Measurements from ENCODE around the gene EMX2. TPM values are rescaled to one million over a fixed set of nuclear protein-coding genes. Genes with fewer than 3 reads are reported as not detected.
A peak's percentile ranks its signal among the peaks of the same experiment; 100 is the strongest.

The EMX2 gene
- total and polyA plus RNA-seq, 9 donors: 5.7 to 12.5 (median 8.3) TPM

- no peak overlapping the region for H3K27ac ChIP-seq (ENCODE audit: low read length)
- no peak for DNase-seq
- H3K36me3 ChIP-seq (ENCODE audit: control insufficient read depth, insufficient read depth, low read length): no peaks in the 10 kb centered on the region
- no peak overlapping the region for H3K4me3 ChIP-seq (ENCODE audit: low read length)
- 39% methylated on average over 15 of the region's 22 CpGs for WGBS (ENCODE audit: insufficient coverage)
- peaks cover 43% of the 10 kb centered on the region for H3K4me1 ChIP-seq (ENCODE audit: control insufficient read depth, insufficient read depth, low read length)
- no peaks in the 10 kb centered on the region for H3K9me3 ChIP-seq (replicated peaks; ENCODE audit: control insufficient read depth, low read depth, low read length)
- peaks cover 96% of the 10 kb centered on the region for H3K27me3 ChIP-seq (ENCODE audit: control insufficient read depth, insufficient read depth, low read length)
Measured at GRCh38 chr10:117550599-117551329, 8.2 kb downstream of the EMX2 start.

- Histone ChIP-seq H3K4me1 (ENCODE audit: control insufficient read depth, insufficient read depth, low read length) (peaks cover 43% of the 10 kb centered on the region), H3K27me3 (ENCODE audit: control insufficient read depth, insufficient read depth, low read length) (peaks cover 96% of the 10 kb centered on the region), H3K9me3 (replicated peaks; ENCODE audit: control insufficient read depth, low read depth, low read length) (no peaks in the 10 kb centered on the region), H3K4me3 (ENCODE audit: low read length) (no peak overlapping the region), H3K27ac (ENCODE audit: low read length) (peak overlapping the region; percentile 13), H3K36me3 (ENCODE audit: control insufficient read depth, insufficient read depth, low read length) (no peaks in the 10 kb centered on the region)
- WGBS (ENCODE audit: insufficient coverage): 33% methylated on average over 34 of the region's 45 CpGs
- DNase-seq: no peak
Measured at GRCh38 chr10:117551330-117552155, 9.0 kb downstream of the EMX2 start.

GRCh38 chr10:117552156-117552631 lies 9.6 kb downstream of the EMX2 start:
- peaks cover 40% of the 10 kb centered on the region for H3K4me1 ChIP-seq (ENCODE audit: control insufficient read depth, insufficient read depth, low read length)
- no peaks in the 10 kb centered on the region for H3K36me3 ChIP-seq (ENCODE audit: control insufficient read depth, insufficient read depth, low read length)
- H3K4me3 ChIP-seq (ENCODE audit: low read length): peak overlapping the region; percentile 8
- 4% methylated on average over 37 of the region's 39 CpGs for WGBS (ENCODE audit: insufficient coverage)
- peak; percentile 56 for DNase-seq
- H3K9me3 ChIP-seq (replicated peaks; ENCODE audit: control insufficient read depth, low read depth, low read length): no peaks in the 10 kb centered on the region
- H3K27me3 ChIP-seq (ENCODE audit: control insufficient read depth, insufficient read depth, low read length): peaks cover 92% of the 10 kb centered on the region
- peak overlapping the region; percentile 62 for H3K27ac ChIP-seq (ENCODE audit: low read length)

GRCh38 chr10:117552701-117553141 lies 10.2 kb downstream of the EMX2 start:
- H3K4me1 ChIP-seq (ENCODE audit: control insufficient read depth, insufficient read depth, low read length): peaks cover 35% of the 10 kb centered on the region
- peaks cover 88% of the 10 kb centered on the region for H3K27me3 ChIP-seq (ENCODE audit: control insufficient read depth, insufficient read depth, low read length)
- H3K27ac ChIP-seq (ENCODE audit: low read length): peak overlapping the region; percentile 62
- 24% methylated on average over 13 of the region's 13 CpGs for WGBS (ENCODE audit: insufficient coverage)
- H3K9me3 ChIP-seq (replicated peaks; ENCODE audit: control insufficient read depth, low read depth, low read length): no peaks in the 10 kb centered on the region
- H3K4me3 ChIP-seq (ENCODE audit: low read length): no peak overlapping the region
- peak; percentile 46 for DNase-seq
- H3K36me3 ChIP-seq (ENCODE audit: control insufficient read depth, insufficient read depth, low read length): no peaks in the 10 kb centered on the region

- WGBS (ENCODE audit: insufficient coverage): 2% methylated on average over 65 of the region's 65 CpGs
- Histone ChIP-seq H3K9me3 (replicated peaks; ENCODE audit: control insufficient read depth, low read depth, low read length) (no peaks in the 10 kb centered on the region), H3K27me3 (ENCODE audit: control insufficient read depth, insufficient read depth, low read length) (peaks cover 88% of the 10 kb centered on the region), H3K36me3 (ENCODE audit: control insufficient read depth, insufficient read depth, low read length) (no peaks in the 10 kb centered on the region), H3K27ac (ENCODE audit: low read length) (peak overlapping the region; percentile 62), H3K4me1 (ENCODE audit: control insufficient read depth, insufficient read depth, low read length) (peaks cover 33% of the 10 kb centered on the region), H3K4me3 (ENCODE audit: low read length) (peak overlapping the region; percentile 25)
- DNase-seq: peak; percentile 69
Measured at GRCh38 chr10:117553142-117553814, 10.7 kb downstream of the EMX2 start.

GRCh38 chr10:117553815-117554172 lies 11.2 kb downstream of the EMX2 start:
- DNase-seq: no peak
- Histone ChIP-seq H3K4me3 (ENCODE audit: low read length) (peak overlapping the region; percentile 25), H3K36me3 (ENCODE audit: control insufficient read depth, insufficient read depth, low read length) (no peaks in the 10 kb centered on the region), H3K27me3 (ENCODE audit: control insufficient read depth, insufficient read depth, low read length) (peaks cover 86% of the 10 kb centered on the region), H3K9me3 (replicated peaks; ENCODE audit: control insufficient read depth, low read depth, low read length) (no peaks in the 10 kb centered on the region), H3K4me1 (ENCODE audit: control insufficient read depth, insufficient read depth, low read length) (peaks cover 33% of the 10 kb centered on the region), H3K27ac (ENCODE audit: low read length) (no peak overlapping the region)
- WGBS (ENCODE audit: insufficient coverage): 11% methylated on average over 17 of the region's 19 CpGs

- H3K27ac ChIP-seq (ENCODE audit: low read length): no peak overlapping the region
- H3K27me3 ChIP-seq (ENCODE audit: control insufficient read depth, insufficient read depth, low read length): peaks cover 82% of the 10 kb centered on the region
- no peaks in the 10 kb centered on the region for H3K36me3 ChIP-seq (ENCODE audit: control insufficient read depth, insufficient read depth, low read length)
- no peaks in the 10 kb centered on the region for H3K9me3 ChIP-seq (replicated peaks; ENCODE audit: control insufficient read depth, low read depth, low read length)
- H3K4me1 ChIP-seq (ENCODE audit: control insufficient read depth, insufficient read depth, low read length): peaks cover 33% of the 10 kb centered on the region
- WGBS (ENCODE audit: insufficient coverage): 14% methylated on average over 8 of the region's 14 CpGs
- DNase-seq: peak; percentile 78
- H3K4me3 ChIP-seq (ENCODE audit: low read length): no peak overlapping the region
Measured at GRCh38 chr10:117554241-117554814, 11.8 kb downstream of the EMX2 start.

GRCh38 chr10:117555017-117555416 lies 12.5 kb downstream of the EMX2 start:
- DNase-seq: no peak
- Histone ChIP-seq H3K27me3 (ENCODE audit: control insufficient read depth, insufficient read depth, low read length) (peaks cover 79% of the 10 kb centered on the region), H3K36me3 (ENCODE audit: control insufficient read depth, insufficient read depth, low read length) (no peaks in the 10 kb centered on the region), H3K4me3 (ENCODE audit: low read length) (no peak overlapping the region), H3K27ac (ENCODE audit: low read length) (no peak overlapping the region), H3K4me1 (ENCODE audit: control insufficient read depth, insufficient read depth, low read length) (peaks cover 33% of the 10 kb centered on the region), H3K9me3 (replicated peaks; ENCODE audit: control insufficient read depth, low read depth, low read length) (no peaks in the 10 kb centered on the region)
- 54% methylated on average over 6 of the region's 12 CpGs for WGBS (ENCODE audit: insufficient coverage)

GRCh38 chr10:117555863-117556262 lies 13.3 kb downstream of the EMX2 start:
- H3K4me3 ChIP-seq (ENCODE audit: low read length): no peak overlapping the region
- H3K9me3 ChIP-seq (replicated peaks; ENCODE audit: control insufficient read depth, low read depth, low read length): no peaks in the 10 kb centered on the region
- H3K27me3 ChIP-seq (ENCODE audit: control insufficient read depth, insufficient read depth, low read length): peaks cover 73% of the 10 kb centered on the region
- H3K27ac ChIP-seq (ENCODE audit: low read length): no peak overlapping the region
- peaks cover 33% of the 10 kb centered on the region for H3K4me1 ChIP-seq (ENCODE audit: control insufficient read depth, insufficient read depth, low read length)
- H3K36me3 ChIP-seq (ENCODE audit: control insufficient read depth, insufficient read depth, low read length): no peaks in the 10 kb centered on the region
- 100% methylated on average over 1 of the region's 1 CpG for WGBS (ENCODE audit: insufficient coverage)
- DNase-seq: no peak
